A549 (cell line): Measurements from ENCODE around the gene NOS3.

Experiments
- JUNB ChIP-seq: fragments of >200 bp; sonication (Bioruptor Twin); formaldehyde crosslinking; IDR thresholded peaks from 2 replicates; pipeline ENCODE4 v1.6.1; 2016
- POLR2A ChIP-seq: IDR thresholded peaks from 2 replicates; pipeline ENCODE4 v1.6.1; 2012; ENCODE audit warnings: mild to moderate bottlenecking, low read length
- RAD21 ChIP-seq, 2 experiments: fragments of >200 bp in 1 of 2; sonication (Bioruptor Twin) in 1 of 2; formaldehyde crosslinking in 1 of 2; IDR thresholded peaks in 1 of 2; conservative IDR thresholded peaks in 1 of 2; 2 replicates in 1 of 2; 3 replicates in 1 of 2; pipeline ENCODE4 v1.6.1; 2012 to 2018; ENCODE audit warnings: inconsistent platforms in 1 of 2
- ZC3H11A ChIP-seq: fragments of 450-650 bp; IDR thresholded peaks from 2 replicates; pipeline ENCODE4 v1.6.1; 2014; ENCODE audit warnings: antibody characterized with exemption, mild to moderate bottlenecking
- ZNF302 ChIP-seq: fragments of 250-450 bp; sonication (Bioruptor Pico); IDR thresholded peaks from 2 replicates; pipeline ENCODE4 v1.9.0; 2021; ENCODE audit warnings: inconsistent platforms, mild to moderate bottlenecking, moderate library complexity
- ZSCAN20 ChIP-seq: fragments of 250-450 bp; sonication (Bioruptor Pico); IDR thresholded peaks from 2 replicates; pipeline ENCODE4 v1.8.0; 2022; ENCODE audit warnings: mild to moderate bottlenecking, moderate library complexity
- TF ChIP-seq, protein P1 (sequence below): fragments of >200 bp; sonication (Bioruptor Twin); formaldehyde crosslinking; IDR thresholded peaks from 3 replicates; pipeline ENCODE4 v1.5.1; 2016
- TF ChIP-seq, protein P2 (sequence below): fragments of 250-450 bp; sonication (Bioruptor Pico); IDR thresholded peaks from 2 replicates; pipeline ENCODE4 v1.5.0; 2020; ENCODE audit warnings: low read depth, mild to moderate bottlenecking, moderate library complexity
- TF ChIP-seq, protein P3 (sequence below): IDR thresholded peaks from 2 replicates; pipeline ENCODE4 v1.6.1; 2012

DNA sequence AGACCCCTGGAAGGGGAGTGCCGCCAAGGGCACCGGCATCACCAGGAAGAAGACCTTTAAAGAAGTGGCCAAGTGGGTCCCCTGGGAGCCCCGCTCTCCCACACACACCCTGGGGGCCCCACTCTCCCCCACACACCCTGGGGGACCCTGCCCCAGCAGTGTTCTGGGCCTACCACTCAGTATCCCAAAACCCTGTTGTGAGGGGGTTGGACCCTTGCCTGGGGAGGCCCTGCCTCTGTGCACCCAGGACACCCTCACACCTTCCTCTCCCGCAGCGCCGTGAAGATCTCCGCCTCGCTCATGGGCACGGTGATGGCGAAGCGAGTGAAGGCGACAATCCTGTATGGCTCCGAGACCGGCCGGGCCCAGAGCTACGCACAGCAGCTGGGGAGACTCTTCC is 10.7 kb downstream of the NOS3 start:
- TF ChIP-seq, protein P1, sequence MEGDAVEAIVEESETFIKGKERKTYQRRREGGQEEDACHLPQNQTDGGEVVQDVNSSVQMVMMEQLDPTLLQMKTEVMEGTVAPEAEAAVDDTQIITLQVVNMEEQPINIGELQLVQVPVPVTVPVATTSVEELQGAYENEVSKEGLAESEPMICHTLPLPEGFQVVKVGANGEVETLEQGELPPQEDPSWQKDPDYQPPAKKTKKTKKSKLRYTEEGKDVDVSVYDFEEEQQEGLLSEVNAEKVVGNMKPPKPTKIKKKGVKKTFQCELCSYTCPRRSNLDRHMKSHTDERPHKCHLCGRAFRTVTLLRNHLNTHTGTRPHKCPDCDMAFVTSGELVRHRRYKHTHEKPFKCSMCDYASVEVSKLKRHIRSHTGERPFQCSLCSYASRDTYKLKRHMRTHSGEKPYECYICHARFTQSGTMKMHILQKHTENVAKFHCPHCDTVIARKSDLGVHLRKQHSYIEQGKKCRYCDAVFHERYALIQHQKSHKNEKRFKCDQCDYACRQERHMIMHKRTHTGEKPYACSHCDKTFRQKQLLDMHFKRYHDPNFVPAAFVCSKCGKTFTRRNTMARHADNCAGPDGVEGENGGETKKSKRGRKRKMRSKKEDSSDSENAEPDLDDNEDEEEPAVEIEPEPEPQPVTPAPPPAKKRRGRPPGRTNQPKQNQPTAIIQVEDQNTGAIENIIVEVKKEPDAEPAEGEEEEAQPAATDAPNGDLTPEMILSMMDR = no peak
- TF ChIP-seq JUNB (no peak), POLR2A (no peak), ZNF302 (no peak), ZSCAN20 (CRISPR knock-in tag) (no peak), RAD21 (conservative IDR thresholded peaks at IDR 0.05 in 1 of 2, IDR thresholded peaks at IDR 0.05 in 1 of 2) (no peak), ZC3H11A (no peak)
- TF ChIP-seq, protein P2, sequence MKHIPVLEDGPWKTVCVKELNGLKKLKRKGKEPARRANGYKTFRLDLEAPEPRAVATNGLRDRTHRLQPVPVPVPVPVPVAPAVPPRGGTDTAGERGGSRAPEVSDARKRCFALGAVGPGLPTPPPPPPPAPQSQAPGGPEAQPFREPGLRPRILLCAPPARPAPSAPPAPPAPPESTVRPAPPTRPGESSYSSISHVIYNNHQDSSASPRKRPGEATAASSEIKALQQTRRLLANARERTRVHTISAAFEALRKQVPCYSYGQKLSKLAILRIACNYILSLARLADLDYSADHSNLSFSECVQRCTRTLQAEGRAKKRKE = no peak
- TF ChIP-seq, protein P3, sequence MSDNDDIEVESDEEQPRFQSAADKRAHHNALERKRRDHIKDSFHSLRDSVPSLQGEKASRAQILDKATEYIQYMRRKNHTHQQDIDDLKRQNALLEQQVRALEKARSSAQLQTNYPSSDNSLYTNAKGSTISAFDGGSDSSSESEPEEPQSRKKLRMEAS = no peak
